BJ (cell line): Measurements from ENCODE around the gene CHCHD3. TPM values are rescaled to one million over a fixed set of nuclear protein-coding genes. Genes with fewer than 3 reads are reported as not detected.
A peak's percentile ranks its signal among the peaks of the same experiment; 100 is the strongest.

Experiments used
- CTCF ChIA-PET: fragments of 350-600 bp; formaldehyde crosslinking; extraction: SDS; loops from one replicate; lab custom pipeline; 2021; ENCODE audit warnings: antibody characterized with exemption, inconsistent platforms; lab: Yijun Ruan, JAX
- POLR2A ChIA-PET: fragments of 300-600 bp; sonication (Branson Sonifier 250); formaldehyde crosslinking; extraction: SDS; loops from one replicate; lab custom pipeline; 2021; ENCODE audit warnings: antibody characterized with exemption; lab: Charles Lee
- DNase-seq: peaks from one replicate; pipeline ENCODE4 v3.0.0-alpha.2; 2011; ENCODE audit warnings: low read depth
- H3K27me3 ChIP-seq: 2 replicates; pipeline ENCODE4 v1.6.0; 2011; ENCODE audit warnings: low read length; ENCODE audit not compliant: control insufficient read depth, insufficient read depth
- H3K36me3 ChIP-seq: 2 replicates; pipeline ENCODE4 v1.5.1; 2011; ENCODE audit warnings: low read length; ENCODE audit not compliant: control insufficient read depth, insufficient read depth
- H3K4me3 ChIP-seq: 2 replicates; pipeline ENCODE4 v1.5.1; 2011; ENCODE audit warnings: low read depth, mild to moderate bottlenecking, control low read depth, low read length
- CTCF ChIP-seq: IDR thresholded peaks from 2 replicates; pipeline ENCODE4 v1.5.1; 2011; ENCODE audit warnings: low read depth, mild to moderate bottlenecking, control low read depth, inconsistent platforms, low read length, moderate library complexity; ENCODE audit not compliant: insufficient read depth
- polyA plus RNA-seq: library from polyadenylated mRNA; depleted of rRNA; stranded (reverse); fragments of >200 nt; gene quantifications from 2 replicates; pipeline ENCODE4 v1.2.3, GENCODE V29; 2011

Gene CHCHD3
- polyA plus RNA-seq, 1 experiment = 47.2 TPM

GRCh38 chr7:133011746-133012145 lies 70.1 kb downstream of the CHCHD3 start:
- no peak for TF ChIP-seq CTCF
- DNase-seq = no peak
- ChIA-PET POLR2A (no interaction called here), CTCF (interaction anchor here (1.1 to 2.5 kb wide), 2 partner anchors 10 to 33 kb away, joined by 3 to 10 read pairs; no protein-coding TSS in a partner anchor)
- H3K27me3 ChIP-seq = no peaks in the 10 kb centered on the region
- no peaks in the 10 kb centered on the region for H3K36me3 ChIP-seq
- no peak overlapping the region for H3K4me3 ChIP-seq

GRCh38 chr7:133009426-133010252 lies 72.3 kb downstream of the CHCHD3 start:
- Histone ChIP-seq H3K36me3 (no peaks in the 10 kb centered on the region), H3K27me3 (no peaks in the 10 kb centered on the region), H3K4me3 (no peak overlapping the region)
- POLR2A ChIA-PET = no interaction called here
- DNase-seq = peak; percentile 9
- no peak for TF ChIP-seq CTCF
- CTCF ChIA-PET = interaction anchor here (0.6 kb wide), 1 partner anchor 192 kb away, joined by 3 read pairs; no protein-coding TSS in a partner anchor

GRCh38 chr7:133007961-133008360 lies 73.9 kb downstream of the CHCHD3 start:
- POLR2A ChIA-PET = no interaction called here
- DNase-seq = no peak
- CTCF ChIA-PET = no interaction called here
- no peak for TF ChIP-seq CTCF
- H3K4me3 ChIP-seq = no peak overlapping the region
- H3K36me3 ChIP-seq = no peaks in the 10 kb centered on the region
- no peaks in the 10 kb centered on the region for H3K27me3 ChIP-seq

- H3K4me3 ChIP-seq = no peak overlapping the region
- H3K27me3 ChIP-seq = no peaks in the 10 kb centered on the region
- H3K36me3 ChIP-seq = no peaks in the 10 kb centered on the region
- no peak for TF ChIP-seq CTCF
- CTCF ChIA-PET = interaction anchor here (0.8 to 1.2 kb wide), 2 partner anchors 54 to 851 kb away, joined by 3 to 4 read pairs; no protein-coding TSS in a partner anchor
- POLR2A ChIA-PET = no interaction called here
- no peak for DNase-seq
Observed at GRCh38 chr7:133003052-133003910, 78.6 kb downstream of the CHCHD3 start.

GRCh38 chr7:133001727-133002126 lies 80.2 kb downstream of the CHCHD3 start:
- ChIA-PET CTCF (interaction anchor here (1.5 kb wide), 1 partner anchor 11 kb away, joined by 10 read pairs; no protein-coding TSS in a partner anchor), POLR2A (no interaction called here)
- Histone ChIP-seq H3K36me3 (no peaks in the 10 kb centered on the region), H3K27me3 (no peaks in the 10 kb centered on the region), H3K4me3 (no peak overlapping the region)
- no peak for DNase-seq
- TF ChIP-seq CTCF = no peak
